Activated CD4-positive, alpha-beta T cell treated with anti-CD3 and anti-CD28 coated beads, Interleukin-2, amount 50 U/mL, for 1 hour (primary cell): Measurements from ENCODE around the gene BHLHA9.

Source experiments
- DNase-seq: peaks from one replicate; pipeline ENCODE4 v3.0.0-alpha.2; 2020

The BHLHA9 gene

GRCh38 chr17:1256699-1257098 lies 13.5 kb upstream of the BHLHA9 start:
- no peak for DNase-seq

GRCh38 chr17:1260086-1260769 lies 10.0 kb upstream of the BHLHA9 start:
- no peak for DNase-seq

GRCh38 chr17:1260770-1261161 lies 9.5 kb upstream of the BHLHA9 start:
- no peak for DNase-seq

- DNase-seq = no peak
These were observed 6.0 kb upstream of the BHLHA9 start for GRCh38 chr17:1264196-1264595.

- DNase-seq = no peak
These were observed 2.7 kb upstream of the BHLHA9 start for GRCh38 chr17:1267471-1267943.

GRCh38 chr17:1271030-1271423 lies 783 bp downstream of the BHLHA9 start:
- DNase-seq = no peak

GRCh38 chr17:1271441-1271840 lies 1.2 kb downstream of the BHLHA9 start:
- no peak for DNase-seq

GRCh38 chr17:1272701-1273100 lies 2.5 kb downstream of the BHLHA9 start:
- no peak for DNase-seq

GRCh38 chr17:1273492-1274244 lies 3.4 kb downstream of the BHLHA9 start:
- DNase-seq = no peak

- no peak for DNase-seq
These were observed 4.0 kb downstream of the BHLHA9 start for GRCh38 chr17:1274245-1274608.

- no peak for DNase-seq
These were observed 5.1 kb downstream of the BHLHA9 start for GRCh38 chr17:1275205-1275961.

- peak; percentile 76 for DNase-seq
These were observed 5.9 kb downstream of the BHLHA9 start for GRCh38 chr17:1275962-1276736.

GRCh38 chr17:1280652-1281051 lies 10.4 kb downstream of the BHLHA9 start:
- no peak for DNase-seq

- no peak for DNase-seq
These were observed 16.3 kb downstream of the BHLHA9 start for GRCh38 chr17:1286379-1287106.

GRCh38 chr17:1289695-1290094 lies 19.5 kb downstream of the BHLHA9 start:
- no peak for DNase-seq

GRCh38 chr17:1290676-1291075 lies 20.4 kb downstream of the BHLHA9 start:
- no peak for DNase-seq

GRCh38 chr17:1294157-1294717 lies 24.0 kb downstream of the BHLHA9 start:
- DNase-seq = peak; percentile 64

GRCh38 chr17:1298606-1299005 lies 28.4 kb downstream of the BHLHA9 start:
- peak; percentile 41 for DNase-seq

- no peak for DNase-seq
These were observed 29.5 kb downstream of the BHLHA9 start for GRCh38 chr17:1299552-1300370.

- no peak for DNase-seq
These were observed 30.2 kb downstream of the BHLHA9 start for GRCh38 chr17:1300371-1300905.

GRCh38 chr17:1301546-1301945 lies 31.3 kb downstream of the BHLHA9 start:
- no peak for DNase-seq
